GM18502 (cell line): ENCODE results near the gene WDR91.
A peak's percentile ranks its signal among the peaks of the same experiment; 100 is the strongest.
"Not testable (repeated sequence)": the region's sequence is repeated elsewhere in the genome, so short reads cannot be mapped to it uniquely, and the experiment has no call there.

Experiments
- ATAC-seq: cut with Tn5 transposase; IDR thresholded peaks from one replicate; pipeline ENCODE4 v1.9.1; 2021; ENCODE audit warnings: mild to moderate bottlenecking; ENCODE audit not compliant: unreplicated experiment, poor library complexity

WDR91 gene

DNA sequence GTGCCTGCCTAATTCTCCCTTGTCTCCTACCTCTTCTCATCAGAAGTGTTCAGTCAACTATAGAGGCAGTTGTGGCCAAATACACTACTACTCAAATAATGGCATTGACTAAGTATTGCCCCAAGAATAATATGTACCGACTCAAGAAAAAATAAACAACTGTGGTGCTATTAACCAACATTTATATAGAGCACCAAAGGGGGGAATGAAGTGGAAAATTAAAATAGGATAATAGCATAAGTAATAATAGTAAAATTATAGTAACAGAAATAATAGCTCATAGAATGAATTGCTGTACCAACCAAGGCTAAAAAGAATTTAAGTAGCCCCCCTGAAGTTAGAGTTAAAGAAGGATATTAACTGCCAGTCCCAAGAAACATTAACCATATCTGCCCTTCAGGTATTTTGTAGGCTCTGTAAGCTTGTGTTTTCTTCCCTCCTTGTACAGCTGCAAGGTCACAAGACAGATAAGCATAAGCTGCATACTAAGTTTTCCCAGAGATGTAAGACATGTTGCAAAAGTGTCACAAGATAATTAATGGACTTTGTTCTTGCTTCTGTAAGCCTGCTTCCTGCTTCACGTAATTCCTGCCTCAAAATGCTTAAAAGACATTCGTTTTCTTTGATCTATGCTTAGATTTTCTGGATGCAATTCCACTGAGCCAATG lies 29.9 kb downstream of the WDR91 start:
- ATAC-seq, result no peak

DNA sequence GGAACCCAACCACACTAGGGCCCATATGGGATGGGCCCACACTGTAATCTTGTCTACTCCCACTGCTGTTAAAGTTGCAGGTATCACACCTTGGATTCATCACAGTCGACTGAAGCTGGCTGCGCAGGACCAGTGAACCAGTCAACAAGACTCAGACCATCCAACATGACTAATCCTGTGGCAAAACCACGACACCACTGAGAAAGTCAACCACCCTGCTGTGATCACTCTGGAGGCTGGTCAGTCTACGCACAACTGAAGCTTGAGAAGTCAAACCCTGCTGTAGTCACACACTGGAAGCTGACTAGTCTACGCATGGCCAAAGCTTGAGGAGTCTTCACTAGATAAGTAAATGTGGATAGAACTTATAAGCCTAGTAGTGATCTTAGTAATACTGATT lies 31.2 kb downstream of the WDR91 start:
- ATAC-seq, result peak; percentile 54

DNA sequence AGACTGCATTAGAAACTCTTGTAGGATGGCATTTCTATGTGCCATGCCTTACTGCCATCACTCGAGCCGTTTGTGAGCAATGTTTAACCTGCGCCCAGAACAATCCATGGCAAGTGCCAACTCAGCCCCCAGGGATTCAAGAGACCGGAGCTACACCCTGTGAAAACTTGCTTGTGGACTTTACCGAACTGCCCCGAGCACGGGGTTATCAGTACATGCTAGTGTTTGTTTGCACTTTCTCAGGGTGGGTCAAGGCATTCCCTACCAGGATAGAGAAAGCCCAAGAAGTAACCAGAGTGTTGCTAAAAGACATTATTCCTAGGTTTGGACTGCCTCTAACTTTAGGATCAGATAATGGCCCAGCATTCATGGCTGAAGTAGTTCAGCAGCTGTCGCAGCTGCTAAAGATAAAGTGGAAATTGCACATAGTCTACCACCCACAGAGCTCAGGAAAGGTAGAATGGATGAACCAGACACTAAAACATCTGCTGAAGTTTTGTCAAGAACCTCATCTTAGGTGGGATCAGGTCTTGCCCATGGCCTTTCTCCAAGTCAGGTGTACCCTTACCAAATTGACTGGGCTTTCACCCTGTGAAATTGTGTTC lies 31.9 kb downstream of the WDR91 start:
- ATAC-seq, result no peak

DNA sequence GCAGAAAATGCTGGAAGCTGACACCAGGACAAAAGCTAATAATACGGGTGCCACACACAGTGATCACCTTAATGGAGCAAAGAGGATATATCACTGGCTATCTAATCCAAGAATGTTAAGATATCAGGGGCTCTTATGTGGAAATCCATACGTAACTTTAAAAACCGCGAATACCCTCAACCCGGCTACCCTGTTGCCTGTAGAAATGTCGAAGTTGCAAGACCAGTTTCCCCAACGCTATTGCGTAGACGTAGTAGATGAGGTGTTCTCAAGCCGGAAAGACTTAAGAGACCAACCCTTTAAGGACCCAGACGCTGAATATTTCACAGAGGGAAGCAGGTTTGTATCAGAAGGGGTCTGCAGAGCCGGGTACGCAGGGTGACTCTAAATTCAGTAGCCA lies 33.0 kb downstream of the WDR91 start:
- no peak for ATAC-seq

DNA sequence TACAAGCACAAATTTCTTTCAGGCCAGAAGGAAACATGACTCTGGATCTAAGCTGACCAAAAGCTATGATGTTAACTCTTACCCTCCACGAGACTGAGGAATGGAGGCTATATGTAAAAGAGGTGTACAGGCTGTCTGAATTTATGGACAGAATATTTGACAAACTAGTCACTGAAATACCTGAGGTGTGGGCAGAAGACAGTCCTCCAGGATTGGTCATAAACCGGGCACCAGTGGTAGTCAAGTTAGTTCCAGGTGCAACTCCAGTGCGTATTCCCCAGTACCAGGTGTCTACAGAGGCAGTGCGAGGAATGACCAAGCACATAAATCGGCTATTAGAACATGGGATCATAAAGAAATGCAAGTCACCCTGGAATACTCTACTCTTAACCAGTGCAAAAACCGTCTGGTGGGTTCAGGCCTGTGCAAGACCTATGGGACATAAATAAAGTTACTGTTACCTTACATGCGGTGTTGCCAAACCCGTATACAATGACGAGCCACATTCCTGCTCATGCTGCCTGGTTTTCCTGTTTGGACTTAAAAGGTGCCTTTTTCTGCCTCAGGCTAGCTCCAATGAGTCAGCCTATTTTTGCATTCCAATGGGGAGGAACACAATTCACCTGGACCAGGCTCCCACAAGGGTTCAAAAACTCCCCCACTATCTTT lies 34.2 kb downstream of the WDR91 start:
- ATAC-seq, result no peak

DNA sequence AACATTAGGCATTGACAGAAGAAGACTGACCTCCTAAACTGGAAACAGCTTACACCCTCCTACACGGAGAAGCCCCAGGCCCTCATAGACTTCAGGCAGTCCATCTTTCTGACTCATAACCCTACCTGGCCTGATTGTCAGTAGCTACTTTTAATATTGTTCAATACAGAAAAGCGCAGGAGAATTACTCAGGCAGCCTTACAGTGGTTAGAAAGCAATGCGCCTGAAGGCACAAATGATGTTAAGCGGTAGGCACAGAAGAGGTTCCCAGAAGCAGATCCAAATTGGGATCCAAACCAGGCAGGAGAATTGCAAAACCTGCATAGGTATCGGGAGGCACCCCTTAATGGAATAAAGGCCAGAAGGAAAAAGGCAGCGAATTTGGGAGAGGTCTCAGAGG lies 35.4 kb downstream of the WDR91 start:
- no peak for ATAC-seq

DNA sequence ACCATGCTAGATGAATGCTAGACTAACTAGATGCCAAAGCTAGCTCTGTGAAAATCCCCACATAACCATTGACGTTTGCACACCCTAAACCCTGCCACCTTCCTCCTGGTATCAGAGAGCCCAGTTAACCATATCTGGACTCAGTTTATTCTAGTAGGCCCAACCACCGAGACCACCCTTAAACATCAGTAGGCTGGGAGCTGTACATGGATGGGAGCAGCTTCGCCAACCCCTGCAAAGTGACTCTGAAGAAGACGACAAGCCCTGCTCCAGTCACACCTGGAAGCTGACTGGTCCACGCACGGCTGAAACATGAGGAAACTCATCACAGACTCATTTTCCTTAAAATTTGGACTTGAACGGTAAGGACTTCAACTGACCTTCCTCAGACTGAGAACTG lies 36.4 kb downstream of the WDR91 start:
- no peak for ATAC-seq

DNA sequence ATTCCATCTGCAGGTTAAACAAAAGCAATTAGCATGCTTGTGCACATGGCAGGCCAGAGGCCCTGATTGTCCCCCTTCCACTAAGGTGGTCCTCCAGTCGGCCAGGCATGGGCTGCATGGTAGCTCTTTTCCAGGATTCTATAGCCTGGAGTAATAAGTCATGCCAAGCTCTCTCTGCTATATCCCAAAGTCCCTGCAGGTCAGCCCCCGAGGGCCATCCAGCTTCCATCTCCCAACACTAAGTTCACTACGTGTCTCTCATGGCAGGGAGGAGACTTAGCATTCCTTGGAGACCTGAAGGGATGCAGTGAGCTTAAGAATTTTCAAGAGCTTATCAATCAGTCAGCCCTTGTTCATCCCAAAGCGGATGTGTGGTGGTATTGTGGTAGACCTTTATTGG lies 37.4 kb downstream of the WDR91 start:
- not testable (repeated sequence) for ATAC-seq

DNA sequence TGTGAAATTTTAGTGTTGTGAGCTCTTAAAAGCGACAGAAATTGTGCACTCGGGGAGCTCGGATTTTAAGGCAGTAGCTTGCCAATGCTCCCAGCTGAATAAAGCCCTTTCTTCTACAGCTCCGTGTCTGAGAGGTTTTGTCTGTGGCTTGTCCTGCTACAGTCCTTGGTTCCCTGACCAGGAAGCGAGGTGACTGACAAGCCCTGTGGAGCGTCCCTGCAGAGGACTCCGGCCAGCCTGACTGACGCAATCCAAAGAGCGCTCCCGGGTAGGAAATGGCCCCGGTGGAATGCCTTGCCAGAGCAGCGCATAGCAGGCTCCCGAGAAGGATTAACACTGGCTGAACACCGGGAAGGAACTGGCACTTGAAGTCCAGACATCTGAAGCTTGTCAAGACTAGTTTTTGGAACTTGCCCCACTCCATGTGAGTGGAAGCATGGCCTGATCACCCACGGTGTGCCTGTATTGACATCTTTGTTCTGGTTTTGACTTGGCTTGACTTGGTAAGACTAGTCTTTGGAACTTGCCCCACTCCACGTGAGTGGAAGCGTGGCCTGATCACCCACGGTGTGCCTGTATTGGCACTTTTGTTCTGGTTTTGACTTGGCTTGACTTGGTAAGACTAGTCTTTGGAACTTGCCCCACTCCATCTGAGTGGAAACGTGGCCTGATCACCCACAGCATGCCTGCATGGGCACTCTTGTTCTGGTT lies 39.6 kb downstream of the WDR91 start:
- not testable (repeated sequence) for ATAC-seq

DNA sequence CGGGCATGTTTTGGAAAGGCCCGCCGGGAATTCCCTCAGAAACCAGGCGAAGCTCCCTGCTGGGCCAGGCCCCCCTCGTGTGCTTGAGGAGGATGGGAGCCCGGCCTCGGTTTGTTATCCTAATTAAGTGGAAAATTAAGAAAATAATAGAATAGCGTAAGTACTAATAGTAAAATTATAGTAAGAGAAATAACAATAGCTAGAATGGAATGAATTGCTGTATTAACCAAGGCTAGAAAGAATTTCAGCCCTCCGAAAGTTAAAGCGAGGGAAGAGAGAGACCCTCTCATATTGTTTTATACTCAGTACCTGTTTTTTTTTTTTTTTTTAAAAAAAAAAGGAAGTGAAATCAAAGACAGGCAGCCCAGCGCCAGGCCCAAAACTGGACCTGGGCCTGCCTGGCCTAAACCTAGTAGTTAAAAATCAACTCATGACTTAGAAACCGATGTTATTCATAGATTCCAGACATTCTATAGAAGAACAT lies 40.3 kb downstream of the WDR91 start:
- ATAC-seq, result peak; percentile 39

DNA sequence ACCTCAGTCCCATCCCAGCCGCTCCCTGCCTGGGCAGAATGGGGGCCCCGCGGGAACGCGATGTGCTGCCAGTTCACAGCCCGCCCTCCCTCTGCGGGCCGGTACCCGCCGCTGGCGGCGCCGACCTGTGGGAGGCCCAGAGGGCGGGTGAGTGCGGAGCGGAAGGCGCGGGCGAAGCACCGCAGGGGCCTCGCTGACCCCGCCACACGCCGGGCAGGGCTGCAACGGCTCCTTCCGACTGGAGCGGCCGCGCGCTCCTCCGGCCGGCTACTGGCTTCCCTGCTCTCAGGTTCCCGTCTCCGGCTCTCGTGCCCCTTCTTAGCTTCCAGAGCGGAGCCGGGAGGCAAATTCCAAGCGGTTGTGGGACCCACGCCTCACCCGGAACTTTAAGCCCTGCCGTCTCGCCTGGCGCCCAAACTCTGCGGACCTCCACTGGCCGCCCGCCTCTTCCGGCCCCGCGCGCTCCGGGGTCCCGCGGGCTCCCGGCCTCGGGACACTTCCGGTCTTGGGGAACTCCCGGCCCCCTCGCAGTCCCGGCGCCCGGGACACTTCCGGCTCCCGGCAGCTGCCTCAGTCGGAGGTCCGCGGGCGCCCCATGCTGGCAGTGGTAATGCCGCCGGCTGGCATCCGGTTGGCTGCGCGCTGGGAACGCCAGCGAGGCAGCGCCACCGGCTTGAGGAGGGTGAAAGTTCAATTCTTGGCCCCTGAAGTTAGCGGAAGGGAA lies 40.9 kb downstream of the WDR91 start, which contains the start of gene CYREN:
CYREN (minus strand) TSS at position 434 of the 724 bp plus-strand sequence. CDS start 1,785 bp downstream, outside the sequence.
- peak; percentile 73 for ATAC-seq

DNA sequence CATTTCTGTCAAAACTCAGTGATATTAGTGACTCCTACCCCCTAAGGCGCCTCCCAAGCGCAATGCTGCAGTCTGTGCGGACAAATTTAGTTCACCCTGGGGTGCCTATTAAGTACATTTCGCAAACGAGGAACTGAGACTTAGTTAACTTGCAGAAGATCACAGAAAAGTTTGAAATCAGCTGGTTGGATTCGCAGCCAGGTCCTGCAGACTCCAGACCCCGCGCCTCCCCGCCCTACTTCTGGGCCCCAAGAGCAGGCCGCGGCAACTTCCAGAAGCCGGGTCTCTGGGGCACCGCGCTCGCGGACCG lies 41.4 kb downstream of the WDR91 start:
- peak; percentile 12 for ATAC-seq

DNA sequence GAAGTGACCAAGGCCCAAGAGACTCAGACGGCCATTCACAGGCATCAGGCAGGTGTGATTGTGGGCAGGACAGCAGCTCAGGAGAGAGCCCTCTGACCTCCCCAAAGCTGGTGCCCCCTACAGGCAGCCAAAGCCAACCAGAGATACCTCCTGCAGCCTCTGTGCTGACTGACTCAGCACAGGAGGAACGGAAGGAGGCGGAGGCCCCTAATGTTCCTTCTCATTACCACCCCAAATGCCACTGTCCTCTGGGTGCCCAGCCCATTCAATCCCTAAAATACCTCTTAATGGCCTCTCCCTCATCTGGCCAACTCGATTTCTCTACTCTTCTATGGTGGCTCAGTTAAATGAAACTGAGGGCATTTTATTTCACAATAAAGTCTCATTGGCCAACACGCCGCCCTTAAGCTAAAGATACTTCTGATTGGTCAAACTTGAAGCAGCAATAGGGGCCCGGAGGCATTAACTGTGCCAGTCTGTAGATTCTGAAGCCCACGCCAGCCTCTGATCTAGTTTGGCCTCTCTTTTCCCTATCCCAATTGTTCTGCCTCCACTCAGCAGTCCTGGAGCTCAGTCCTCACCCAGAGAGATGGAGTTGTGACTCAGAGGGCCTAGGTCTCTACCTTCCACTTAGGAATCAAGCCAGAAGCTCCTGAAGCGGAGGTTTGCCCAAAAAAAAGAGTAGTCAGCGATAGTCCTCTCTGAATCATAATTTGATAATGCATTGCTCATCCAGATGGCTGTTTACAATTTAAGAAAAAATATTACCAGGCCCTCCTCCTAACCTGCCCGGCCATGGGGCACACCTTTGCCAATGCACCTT lies 42.0 kb downstream of the WDR91 start:
- ATAC-seq, result peak; percentile 39

DNA sequence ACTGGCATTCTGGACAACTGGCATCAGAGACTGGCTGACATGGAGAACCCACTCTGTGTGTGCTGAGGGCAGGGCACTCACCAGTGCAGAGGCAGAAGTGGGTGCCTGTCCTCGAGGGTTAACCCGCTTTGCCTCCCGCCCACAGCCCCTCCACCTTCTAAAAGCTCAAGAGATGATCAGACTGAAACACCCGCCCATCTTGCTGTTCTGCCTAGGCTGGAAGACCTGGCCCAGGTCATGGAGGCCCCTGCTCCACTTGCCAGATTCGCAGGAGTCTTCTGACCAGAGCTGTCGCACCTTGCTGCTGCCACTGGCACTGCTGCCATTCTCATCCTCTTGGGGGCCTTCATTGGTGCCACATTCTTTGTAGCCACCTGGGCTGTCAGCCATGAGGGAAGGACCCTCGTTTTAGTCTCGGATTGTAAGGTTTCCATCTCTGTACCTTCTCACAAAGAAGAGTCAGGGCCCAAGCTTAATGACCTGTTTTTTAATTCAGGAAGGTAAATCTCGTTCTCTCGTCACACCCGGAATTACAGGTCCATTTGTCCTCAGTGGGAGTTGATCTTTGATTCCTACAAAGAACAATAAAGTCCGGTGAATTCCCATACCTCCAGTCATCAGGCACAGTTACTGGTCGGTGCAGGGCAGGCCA lies 42.7 kb downstream of the WDR91 start:
- no peak for ATAC-seq

DNA sequence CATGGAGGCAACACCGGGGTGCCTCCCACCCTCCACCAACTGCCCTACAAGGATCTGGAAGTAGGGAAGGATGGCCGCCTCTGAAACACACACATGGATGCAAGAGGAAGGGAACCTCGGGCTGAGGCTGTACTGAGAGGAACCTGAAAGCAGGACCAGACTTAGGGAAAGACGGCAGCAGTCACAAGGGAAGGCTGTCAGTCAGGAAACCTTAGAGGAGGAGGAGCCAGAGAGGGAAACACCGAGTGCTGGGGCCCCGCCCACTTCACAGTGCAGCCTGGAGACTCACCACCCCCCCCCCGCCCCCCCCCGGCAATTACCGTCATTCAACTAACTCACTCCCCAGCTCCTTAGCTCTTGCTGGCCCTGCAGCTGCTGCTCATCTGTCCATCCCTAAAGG lies 43.3 kb downstream of the WDR91 start:
- ATAC-seq, result no peak

DNA sequence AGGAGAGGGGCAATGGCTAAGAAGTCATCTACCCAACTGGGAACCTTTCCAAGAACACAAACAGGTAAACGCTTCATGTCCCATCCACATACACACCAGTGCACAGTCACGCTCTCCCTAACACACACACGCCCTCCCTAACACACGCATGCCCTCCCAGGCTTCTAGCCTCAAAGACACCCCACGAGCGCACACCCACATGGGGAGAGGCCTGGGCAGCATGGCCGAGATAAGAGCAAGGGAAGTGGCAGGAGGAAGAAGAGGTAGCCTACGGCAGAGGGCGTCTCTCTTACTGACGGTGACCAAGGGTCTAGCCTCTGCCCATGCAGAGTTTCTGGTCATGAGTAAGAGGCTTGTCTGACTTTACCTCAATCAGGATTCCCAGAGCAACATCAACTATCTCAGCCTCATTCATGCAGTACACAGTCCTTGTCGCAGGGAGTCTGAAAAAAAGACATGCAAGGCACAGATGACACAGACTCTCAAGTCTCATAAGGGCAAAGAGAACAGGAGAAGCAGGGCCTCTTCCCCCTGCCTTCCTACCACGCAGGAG lies 43.9 kb downstream of the WDR91 start:
- ATAC-seq, result no peak

DNA sequence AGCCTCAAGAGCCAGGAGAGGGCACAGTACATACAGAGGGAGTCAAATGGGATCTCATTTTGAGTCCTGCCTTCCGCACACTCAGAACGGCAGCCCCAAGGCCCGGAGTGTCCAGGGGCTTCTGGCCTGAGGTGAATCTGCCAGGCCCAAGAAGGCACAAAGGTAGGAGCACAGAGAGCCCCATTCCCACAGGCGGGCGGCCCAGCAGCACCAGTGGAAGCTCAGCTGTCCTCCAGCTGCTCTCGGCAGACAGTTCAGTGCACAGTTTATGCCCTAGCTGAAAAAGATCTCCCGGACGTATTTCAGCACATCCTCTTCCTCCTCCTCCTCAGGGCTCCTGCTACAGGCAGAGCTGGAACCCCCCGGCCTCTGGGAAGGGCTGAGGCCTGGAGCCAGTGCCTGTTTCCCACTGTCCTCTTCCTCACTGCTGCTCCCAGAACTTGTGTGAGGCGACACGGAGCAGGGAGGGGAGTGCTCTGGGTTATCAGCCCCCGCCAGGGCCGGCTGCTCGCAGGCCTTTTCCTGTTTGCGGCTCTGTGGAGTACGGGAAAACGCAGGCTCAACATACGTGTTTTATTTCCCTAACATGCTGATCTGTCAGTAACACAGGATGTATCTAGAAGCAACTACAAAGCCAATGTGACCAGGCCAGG lies 44.9 kb downstream of the WDR91 start:
- ATAC-seq, result no peak

DNA sequence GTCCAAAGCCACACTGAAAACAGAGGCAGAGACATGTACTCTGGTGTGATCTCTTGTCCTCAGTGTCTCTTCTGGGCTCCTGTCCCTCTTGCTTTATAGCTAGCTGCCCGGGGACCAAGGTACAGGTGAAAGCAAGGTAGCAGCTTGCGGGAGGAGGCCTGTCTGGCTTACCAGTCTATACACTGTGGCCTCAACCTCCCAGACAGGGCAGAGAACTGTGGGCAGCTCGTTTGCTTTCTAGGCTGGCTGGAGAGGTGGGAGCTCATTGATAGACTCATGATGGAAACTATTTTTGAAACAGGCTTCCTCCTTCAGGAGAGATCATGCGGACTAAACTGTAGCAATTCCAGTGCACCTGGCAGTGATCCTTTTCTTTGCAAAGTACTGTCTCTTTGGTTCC lies 45.5 kb downstream of the WDR91 start:
- no peak for ATAC-seq
